A172 (cell line): ENCODE measurements around the gene LRP1B. TPM values are rescaled to one million over a fixed set of nuclear protein-coding genes. Genes with fewer than 3 reads are reported as not detected.
A peak's percentile ranks its signal among the peaks of the same experiment; 100 is the strongest.

Experiments
- DNase-seq: peaks from one replicate; pipeline ENCODE4 v3.0.0-alpha.2; 2015; ENCODE audit warnings: low spot score
- total RNA-seq: library from RNA; depleted of rRNA; stranded (reverse); fragments of >200 nt; shearing (Covaris generic); gene quantifications from 2 replicates; pipeline ENCODE4 v1.2.3, GENCODE V29; 2014

LRP1B gene
- total RNA-seq, 1 experiment from 2014 or later, result 0.03 TPM

DNA sequence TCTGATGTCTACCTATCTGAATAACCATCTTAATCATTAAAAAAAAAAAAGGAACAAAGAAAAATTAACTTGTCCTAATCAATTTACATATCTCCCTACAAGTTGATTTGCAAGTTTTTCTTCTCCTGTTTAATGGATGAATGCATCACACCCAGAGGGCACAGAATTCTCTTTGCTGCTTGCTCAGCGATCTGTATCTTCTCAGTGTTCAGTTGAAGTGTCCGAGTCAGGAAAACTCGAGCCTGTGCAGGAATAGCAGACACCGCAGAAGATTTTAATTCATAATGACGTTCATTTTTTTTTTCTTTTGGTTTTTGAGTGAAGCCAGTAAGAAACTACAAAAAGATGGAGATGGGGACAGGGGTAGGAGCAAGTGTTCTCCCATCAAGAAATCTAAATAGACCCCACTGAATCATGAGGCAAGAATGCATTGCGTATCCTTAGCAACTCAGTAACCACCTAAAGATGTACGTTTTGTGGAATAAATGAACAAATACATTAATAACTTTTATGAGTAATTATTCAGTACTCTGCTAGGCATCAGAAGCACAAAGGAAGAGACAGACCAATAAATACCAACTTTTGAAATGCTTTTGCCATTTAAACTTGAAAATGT is 675.5 kb downstream of the LRP1B start:
- DNase-seq, result no peak

DNA sequence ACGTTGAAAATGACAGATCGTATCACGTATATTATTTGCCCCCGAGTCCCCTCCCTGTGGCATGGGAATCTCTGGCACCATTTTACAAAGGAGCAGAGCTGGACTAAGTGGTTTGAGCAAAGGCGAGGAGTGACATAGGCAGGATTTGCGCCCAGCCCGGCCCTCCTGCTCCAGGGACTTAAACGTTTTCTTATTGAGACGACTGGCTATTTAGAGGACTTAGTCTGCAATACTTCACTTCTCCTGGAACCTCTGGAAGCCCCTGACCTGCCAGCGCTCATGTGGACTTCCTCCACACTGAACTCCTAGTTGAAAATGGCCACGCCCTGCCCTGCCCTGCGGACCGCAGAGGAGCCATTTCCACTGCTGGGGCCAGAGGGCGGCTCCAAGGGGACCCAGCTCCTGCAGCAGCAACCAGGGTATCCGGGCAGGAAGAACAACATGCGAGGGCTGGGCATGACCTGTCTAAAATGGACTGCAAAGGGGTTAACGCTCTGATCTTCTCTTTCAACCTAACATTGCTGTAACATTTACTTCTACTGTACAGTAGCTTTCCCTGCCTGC is 690.7 kb downstream of the LRP1B start:
- DNase-seq, result no peak

DNA sequence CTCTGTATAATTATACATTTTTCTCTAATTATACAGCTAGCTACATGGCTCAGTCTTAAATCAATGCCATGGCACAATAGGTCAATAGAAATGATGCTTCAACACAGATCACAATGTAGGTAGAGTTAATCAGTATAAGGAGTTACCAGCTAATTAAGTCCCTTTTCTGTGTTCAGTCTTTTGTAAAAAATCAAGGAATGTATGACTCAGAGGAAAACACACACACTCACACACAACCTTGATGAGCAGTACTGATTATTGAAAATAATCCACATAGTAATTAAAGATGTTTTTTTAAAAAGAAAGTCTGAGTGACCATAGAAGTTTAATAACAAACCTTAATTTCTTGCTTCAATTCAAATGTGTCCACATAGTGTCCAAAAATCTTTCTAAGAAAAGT is 691.3 kb downstream of the LRP1B start:
- no peak for DNase-seq

DNA sequence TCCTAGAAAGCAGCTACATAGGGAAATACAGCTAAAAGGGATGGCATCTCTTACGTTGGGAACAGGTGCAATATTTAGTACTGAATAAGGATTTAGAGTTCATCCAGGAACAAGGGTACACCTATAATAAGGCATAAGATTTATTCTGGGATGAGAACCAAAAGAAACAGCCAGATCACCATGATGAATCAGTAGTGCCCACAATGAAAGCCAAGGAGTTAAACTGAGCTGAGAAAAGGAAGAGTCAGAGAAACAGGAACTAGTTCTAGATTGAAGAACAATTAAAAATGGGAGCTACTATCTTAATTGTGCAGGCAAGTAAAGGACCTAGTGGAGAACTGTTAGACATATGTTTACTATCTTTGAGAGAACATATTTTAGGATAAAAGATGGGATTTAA is 692.3 kb downstream of the LRP1B start:
- no peak for DNase-seq

DNA sequence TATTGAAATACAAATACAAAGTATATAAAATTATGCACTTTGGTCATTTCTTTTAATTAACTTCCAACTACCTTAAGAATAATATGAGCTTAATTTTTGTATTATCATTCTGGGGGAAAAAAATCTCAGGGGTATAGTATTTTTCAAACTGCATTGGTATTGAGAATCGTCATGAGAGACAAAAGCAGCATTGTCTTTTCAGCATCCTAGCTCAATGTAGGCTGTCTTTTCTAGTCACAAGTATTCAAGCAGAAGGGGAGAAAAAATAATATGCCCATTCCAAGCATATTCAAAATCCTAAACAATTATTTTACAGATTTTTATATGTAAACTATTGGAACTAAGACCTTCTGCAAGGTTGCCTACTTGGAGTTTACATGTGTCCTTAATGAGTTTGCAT is 693.3 kb downstream of the LRP1B start:
- DNase-seq, result no peak

DNA sequence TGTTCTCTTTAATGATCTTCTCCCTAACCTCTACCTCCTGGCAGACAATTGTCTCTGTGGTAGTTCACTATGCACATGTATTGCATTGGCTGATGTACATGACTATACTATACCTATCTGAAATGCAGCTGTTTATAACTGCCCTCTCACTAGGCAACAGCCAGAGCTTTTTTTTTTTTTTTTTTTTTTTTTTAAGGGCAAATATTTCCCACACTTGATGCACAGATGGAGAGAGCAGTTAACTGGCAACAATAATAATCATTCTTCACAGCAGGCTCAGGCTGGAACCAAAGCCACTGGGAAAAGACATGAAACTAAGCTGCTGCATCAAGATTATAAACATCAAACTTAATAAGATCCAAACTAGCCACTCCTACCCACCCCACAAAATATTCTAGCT is 707.7 kb downstream of the LRP1B start:
- no peak for DNase-seq

DNA sequence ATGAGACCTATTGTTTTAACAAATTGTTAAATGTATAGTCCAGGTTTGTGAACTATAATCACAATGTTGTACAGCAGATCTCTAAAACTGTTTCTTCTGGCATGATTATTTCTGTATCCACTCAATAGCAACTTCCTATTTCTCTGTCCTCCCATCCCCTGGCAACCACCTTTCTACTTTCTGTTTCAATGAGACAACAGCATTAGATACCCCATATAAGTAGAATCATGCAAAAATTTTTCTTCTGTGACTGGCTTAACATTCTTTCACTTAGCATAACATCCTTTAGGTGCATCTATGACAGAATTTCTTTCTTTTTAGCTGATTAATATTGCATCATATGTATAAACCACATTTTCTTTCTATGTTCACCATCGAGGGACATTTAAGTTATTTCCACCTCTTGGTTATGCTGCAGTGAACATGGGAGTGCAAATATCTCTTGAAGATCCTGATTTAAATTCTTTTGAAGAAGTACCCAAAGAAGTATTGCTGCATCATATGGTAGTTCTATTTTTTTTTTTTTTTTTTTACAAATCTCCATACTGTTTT is 713.5 kb downstream of the LRP1B start:
- DNase-seq, result no peak

DNA sequence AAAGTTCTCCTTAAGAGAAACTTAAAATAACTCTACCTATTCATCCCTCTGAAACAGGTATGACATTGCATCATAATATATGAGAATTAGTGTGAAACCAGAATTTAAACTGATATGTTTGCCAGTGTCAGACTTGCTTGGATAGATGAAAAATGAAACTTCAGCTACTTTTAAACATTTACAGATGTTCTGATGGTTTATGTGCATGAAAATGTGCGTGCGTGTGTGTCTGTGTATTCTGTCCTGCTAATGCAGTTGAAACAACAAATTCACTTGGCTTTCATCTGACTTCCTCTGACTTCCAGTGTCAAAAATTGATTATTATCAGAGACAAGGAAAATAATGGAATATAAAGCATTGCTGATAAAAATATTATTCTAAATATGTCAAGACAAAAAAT is 719.4 kb downstream of the LRP1B start:
- no peak for DNase-seq

DNA sequence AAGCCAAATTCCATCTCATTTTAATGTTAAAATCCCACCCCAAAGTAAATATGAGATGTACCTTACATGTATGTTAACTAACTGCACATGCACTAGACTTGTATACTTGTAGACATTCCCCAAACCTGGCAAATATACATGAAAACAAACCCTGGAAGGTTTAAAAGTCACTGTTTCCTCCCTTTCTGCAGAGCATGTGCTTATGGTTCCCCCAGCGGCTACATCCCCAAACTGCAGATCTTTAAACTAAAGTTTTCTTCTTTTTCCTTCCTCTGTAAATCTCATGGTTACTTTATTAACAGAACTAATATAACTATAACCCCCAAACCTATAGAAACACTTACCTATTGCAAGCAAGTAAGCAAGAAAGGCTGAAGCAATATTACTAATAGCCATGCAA is 731.5 kb downstream of the LRP1B start:
- peak; percentile 26 for DNase-seq

DNA sequence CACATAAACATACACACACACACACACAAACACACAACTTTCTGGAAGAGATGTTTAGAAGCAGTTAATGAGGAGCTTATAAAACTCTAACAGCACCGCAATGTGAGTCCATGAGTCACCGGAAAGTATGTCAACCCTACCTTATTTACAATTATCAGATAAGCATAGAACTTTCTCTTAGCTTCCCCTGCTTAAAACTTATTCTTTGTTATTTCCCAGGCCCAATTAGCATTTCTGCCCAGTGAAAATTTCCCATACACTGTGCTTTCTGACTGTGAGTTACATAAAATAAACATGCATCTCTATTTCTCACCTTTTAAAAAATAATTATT is 737.6 kb downstream of the LRP1B start:
- peak; percentile 84 for DNase-seq

DNA sequence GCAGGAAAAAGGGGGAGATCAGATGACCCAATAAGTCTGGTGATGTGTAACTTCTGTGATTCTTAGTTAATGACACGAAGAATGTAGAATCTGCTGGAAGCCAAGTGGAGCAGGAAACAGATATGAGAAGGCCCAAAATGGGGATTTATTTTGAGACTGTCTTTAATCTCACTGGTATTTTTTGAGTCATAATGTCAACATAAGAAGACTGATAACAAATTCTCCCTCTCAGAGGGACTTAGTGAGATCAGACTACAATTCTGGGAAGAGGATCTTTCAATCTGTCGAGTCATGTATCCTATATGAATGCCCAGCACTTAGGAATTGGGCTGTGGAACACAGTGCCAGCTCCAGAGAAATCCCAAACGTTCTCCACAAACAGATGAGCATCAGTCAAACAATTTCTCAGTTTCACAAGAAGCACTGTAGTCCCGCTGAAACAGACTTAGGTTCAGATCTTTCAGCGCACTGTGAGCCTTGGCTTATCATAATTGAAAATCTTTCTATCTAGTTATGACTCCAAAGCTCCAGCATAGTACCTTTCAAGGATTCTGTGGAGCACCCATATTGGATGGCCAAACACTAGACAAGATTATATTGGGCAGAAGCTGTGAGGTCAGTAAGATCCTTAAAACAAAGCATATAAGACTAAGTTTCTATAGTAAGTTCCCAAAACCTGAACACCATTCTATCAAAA is 738.2 kb downstream of the LRP1B start:
- peak; percentile 92 for DNase-seq

DNA sequence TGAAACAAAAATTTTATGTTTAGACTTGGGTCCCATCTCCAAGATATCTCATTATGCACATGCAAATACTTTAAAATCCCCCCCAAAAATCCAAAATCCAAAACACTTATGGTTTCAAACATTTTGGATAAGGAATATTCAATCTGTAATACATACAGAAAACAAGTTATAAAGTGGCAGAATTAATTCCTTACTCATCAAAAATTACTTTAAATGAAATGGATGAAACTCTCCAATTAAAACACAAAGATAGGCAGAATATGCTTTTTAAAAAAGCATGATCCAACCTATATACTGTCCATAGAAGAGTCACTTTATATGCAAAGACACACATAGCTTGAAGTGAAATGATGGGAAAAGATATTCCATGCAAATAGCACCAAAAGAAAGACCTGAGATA is 744.6 kb downstream of the LRP1B start:
- DNase-seq, result no peak

DNA sequence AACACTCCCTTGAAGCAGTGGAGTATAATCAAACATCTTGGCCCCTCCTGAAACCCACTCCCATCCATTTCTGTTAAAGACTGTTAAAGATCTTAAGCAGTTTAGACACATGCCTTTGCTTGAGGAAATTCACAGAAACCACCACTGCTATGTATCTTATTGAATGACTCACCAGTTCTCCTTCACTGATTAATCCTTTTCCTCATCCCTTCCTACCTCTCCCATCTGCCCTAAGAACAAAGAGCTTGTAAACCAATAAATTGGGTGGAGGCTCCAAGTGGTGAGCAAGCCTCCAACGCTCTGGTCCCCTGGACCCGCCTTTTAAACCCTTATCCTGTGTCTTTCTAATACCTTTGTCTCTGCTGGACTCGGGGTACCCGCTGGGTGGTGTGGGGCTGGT is 746.1 kb downstream of the LRP1B start:
- DNase-seq, result peak; percentile 68

DNA sequence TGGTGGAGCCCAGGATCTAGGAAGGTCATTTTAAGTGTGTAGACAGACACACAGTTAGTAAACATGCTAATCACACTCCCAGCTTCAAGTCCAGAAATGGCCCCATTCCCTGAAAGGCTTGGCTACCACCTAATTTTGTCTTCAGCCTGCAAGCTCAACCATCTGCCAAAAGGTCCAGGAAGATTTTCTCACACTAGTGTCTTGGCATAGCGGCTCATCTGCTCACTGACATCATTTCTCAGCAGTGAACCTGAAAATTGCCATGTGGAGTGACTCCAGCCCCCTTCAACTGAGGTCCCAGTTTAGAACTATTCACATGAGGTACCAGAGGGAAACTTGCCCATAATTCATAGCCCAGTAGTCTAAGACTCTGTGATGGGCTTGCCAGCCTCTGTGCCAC is 748.9 kb downstream of the LRP1B start:
- no peak for DNase-seq

DNA sequence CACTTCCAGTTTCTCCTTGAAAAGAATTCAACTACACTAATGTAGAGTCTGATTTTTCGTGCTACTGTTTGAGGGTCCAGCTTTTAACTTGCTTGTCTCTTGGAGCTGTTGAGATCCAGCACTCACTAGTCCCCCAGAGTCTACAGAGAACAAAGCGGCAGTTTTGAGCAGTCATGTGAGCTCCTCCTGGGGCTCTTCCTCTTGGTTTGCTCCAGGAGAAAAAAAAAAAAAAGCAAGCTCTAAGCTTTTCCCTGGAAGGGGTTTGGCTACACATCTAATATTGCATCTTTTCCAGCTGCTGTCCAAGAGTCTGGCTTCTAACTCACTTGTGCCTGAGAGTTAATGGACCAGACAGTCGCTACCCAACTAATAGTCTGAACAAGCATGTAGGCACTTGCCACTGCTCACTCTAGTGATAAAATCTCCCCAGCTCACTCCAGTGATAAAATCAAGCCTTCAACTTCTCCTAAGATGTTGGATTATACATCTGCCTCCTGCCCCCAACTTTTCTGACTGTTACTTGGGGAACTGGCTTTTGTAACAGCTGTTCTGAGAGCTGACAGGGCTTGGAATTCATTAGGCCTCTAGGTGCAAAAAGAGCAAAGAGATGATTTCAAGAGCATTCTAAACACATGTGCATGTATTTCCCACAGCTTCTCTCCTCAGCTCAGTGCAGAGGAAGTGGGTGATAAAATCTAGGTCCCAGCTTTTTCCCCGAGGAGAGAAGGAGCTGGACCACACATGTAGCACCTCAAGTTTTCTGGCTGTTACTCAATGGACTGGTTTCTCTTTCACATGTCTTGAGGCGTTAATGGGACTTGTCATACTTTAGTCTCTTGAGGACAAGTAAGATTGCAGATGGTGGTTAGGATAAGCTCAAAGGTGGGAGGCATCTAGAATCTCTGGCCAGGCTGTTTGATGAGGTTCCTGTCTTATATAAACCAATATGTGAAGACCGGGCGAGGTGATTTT is 750.5 kb downstream of the LRP1B start:
- no peak for DNase-seq

DNA sequence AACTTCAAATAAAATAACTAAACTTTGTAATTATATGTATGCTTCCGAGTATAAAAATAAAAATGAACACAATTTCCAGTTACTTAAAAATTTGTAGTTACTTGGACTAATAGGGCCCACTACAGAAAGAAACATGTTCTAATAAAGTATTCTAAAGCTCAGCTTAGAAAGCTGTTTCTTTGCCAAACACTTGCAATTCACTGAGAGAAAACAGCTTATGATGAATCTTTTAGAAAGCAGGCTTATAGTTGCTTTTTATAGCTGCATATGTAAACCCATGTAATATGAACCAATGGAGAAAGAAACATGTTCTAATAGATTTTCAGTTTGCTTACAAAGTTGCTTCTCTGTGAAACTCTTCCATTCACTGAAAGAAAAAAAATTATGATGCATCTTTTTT is 766.0 kb downstream of the LRP1B start:
- no peak for DNase-seq

DNA sequence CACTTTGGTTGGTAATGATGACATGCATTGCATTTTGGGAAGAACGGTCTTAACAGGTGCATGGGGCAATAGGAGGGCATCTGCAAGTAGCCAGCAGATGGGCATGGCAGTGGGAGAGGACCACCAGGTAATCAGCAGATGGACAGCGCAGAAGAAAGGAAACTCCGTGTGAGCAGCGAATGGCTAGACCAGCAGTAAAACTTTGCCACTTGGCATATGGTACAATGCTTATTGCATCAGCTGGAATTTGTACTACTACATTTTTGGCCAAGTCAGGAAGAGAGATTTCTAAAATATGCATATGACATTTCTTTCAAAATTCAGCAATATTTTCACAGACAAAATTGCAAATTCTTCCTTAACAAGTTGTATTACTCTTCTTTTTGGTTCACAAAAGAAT is 768.5 kb downstream of the LRP1B start:
- no peak for DNase-seq

DNA sequence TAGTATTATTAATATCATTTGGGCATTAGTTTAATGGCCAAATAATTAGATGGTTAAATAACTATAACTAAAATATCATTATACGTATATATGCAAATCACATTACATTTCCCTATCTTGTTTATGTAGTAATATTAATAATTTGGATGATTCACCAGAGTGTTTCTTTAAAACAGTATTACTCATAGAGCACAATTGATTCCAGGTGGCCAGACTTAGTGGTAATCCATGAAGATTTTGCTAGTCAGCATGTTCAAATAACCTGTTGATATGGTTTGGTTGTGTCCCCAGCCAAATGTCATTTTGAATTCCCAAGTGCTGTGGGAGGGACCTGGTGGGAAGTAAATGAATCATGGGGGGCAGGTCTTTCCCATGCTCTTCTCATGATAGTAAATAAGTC is 782.3 kb downstream of the LRP1B start:
- no peak for DNase-seq

DNA sequence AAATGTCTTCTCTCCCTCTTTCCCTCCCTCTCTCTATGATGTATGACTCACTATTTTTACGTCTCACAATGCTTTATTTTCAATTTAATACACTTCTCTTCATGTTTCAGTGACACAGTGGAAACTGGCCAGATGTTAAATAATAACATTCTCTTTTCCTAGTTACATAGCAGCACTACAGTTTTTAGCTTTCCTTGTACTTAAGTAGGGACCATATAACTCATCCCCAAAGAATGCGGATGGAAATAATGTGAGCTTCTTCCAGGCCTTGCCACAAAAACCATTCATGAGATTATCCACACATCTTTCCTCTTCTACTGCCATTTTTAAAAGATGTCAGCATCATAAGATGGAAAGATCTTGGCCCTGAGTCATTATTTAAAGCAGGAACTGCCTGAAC is 789.4 kb downstream of the LRP1B start:
- DNase-seq, result peak; percentile 96

DNA sequence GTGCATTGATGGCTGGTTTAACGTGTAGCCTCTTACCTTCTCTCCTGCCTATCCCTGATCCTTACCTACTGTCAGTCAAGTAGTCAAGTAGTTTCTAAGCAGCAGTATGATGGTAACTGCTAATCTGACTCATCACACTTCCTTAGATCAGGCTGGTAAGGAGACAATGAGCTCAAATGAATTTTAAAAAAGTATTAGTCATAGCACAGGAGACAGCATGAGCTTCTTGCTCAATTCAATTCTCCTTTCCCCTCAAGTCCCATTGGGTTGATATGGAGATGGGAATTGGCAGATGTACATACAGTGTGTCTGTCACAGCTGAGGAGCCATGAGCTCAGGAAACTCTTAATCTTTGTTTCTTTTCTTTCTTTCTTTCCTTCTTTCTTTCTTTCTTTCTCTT is 799.7 kb downstream of the LRP1B start:
- peak; percentile 86 for DNase-seq

DNA sequence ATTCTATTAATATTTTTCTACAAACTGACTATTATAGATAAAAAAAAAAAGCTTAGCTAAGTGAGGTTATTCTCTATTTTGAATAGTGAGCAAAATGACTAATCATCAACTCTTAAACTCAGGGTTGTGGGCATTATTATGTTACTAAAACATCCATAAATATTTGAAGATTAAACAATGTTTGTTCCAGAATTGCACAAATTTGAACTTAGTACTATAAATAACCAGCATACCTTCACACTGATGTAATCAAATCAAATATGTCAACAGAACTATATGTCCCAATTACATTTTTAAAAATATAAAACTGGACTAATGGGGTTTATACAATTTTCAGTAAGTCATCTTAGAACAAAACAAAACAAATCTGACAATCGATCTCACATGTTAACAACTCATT is 800.9 kb downstream of the LRP1B start:
- DNase-seq, result no peak

DNA sequence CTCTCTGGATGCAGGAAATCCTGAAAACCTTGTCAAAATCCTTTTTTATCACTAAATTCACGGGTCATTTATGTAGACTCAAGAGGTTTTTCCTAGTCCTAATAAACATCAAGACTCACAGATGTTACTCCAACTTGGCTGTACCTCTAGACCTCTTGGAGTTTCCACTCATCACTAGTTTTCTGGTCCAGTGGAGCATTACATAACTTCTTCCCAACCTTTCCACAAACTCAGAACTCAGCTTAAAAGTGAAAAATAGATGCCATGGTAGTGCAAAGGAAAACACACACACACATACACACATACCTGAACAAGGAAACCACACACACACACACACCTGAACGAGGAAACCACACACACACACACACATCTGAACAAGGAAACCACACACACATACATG is 807.2 kb downstream of the LRP1B start:
- no peak for DNase-seq
